ENCODE measurements around the gene BPIFB6.

Gene BPIFB6

GRCh38 chr20:33002087-33002808 lies 29.2 kb upstream of the BPIFB6 start:
- DNase-seq: no peak

- DNase-seq: no peak
These were observed 27.2 kb upstream of the BPIFB6 start, which contains the start of gene SUN5 for GRCh38 chr20:33004141-33004751. SUN5 (minus strand) TSS chr20:33004433; CDS start chr20:33004340, 93 bp downstream.

- DNase-seq: peak; percentile 26 to 38
These were observed 26.3 kb upstream of the BPIFB6 start for GRCh38 chr20:33005132-33005566.

- no peak for DNase-seq
These were observed 25.3 kb upstream of the BPIFB6 start for GRCh38 chr20:33005908-33006775.

- no peak for DNase-seq
These were observed 24.6 kb upstream of the BPIFB6 start for GRCh38 chr20:33006776-33007375.

GRCh38 chr20:33007376-33008335 lies 23.8 kb upstream of the BPIFB6 start, which contains the start of gene BPIFB2:
BPIFB2 (plus strand) TSS chr20:33007704; CDS start chr20:33008575, 871 bp downstream.
- no peak for DNase-seq

- no peak for DNase-seq
These were observed 22.9 kb upstream of the BPIFB6 start for GRCh38 chr20:33008336-33009213.

- no peak for DNase-seq
These were observed 22.0 kb upstream of the BPIFB6 start for GRCh38 chr20:33009214-33010132.

- no peak for DNase-seq
These were observed 21.3 kb upstream of the BPIFB6 start for GRCh38 chr20:33010133-33010504.

- DNase-seq: no peak
These were observed 20.6 kb upstream of the BPIFB6 start for GRCh38 chr20:33010674-33011449.

GRCh38 chr20:33012327-33013189 lies 18.9 kb upstream of the BPIFB6 start:
- DNase-seq: no peak

- no peak for DNase-seq
These were observed 17.6 kb upstream of the BPIFB6 start for GRCh38 chr20:33013701-33014326.

- no peak for DNase-seq
These were observed 16.9 kb upstream of the BPIFB6 start for GRCh38 chr20:33014336-33015113.

GRCh38 chr20:33015114-33015484 lies 16.3 kb upstream of the BPIFB6 start:
- DNase-seq: no peak

GRCh38 chr20:33015700-33016580 lies 15.5 kb upstream of the BPIFB6 start:
- no peak for DNase-seq

All from activated T-cell treated with anti-CD3 and anti-CD28 coated beads, Interleukin-2, amount 50 U/mL, for 48 hours (primary cell).